ENCODE measurements around the gene LMBRD2. TPM values are rescaled to one million over a fixed set of nuclear protein-coding genes. Genes with fewer than 3 reads are reported as not detected.

Gene LMBRD2
- total RNA-seq, 3 donors from 2014 or later (not counting 1 experiment from before 2014, with no cell fraction given): 6.9 to 9.8 (median 9.6) TPM

DNA sequence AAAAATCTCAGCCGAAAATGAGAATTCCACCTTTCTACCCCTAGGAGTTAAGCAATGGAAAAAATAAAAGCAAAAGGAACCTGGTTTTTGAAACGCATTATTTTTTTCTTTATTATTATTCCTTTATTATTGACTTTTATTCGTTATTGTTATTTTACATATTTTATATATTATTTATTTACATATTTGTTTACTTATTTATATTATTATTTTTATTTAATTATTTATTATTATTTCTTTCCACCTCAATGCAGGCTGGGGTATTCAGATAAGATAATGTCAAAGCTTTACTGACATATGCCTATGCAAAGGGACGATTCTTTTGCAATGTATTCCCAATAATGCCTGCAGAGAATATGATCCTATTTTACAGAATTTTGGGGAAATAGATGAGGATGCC, 101.7 kb downstream of the LMBRD2 start:
- Mint-ChIP-seq H3K9me3 (peaks cover 0 to 2% of the 10 kb centered on the region in 2 donors), H3K27me3 (ENCODE audit: low read depth in 2 of 2) (peaks cover 3 to 12% of the 10 kb centered on the region in 2 donors), H3K36me3 (no peaks in the 10 kb centered on the region), H3K27ac (no peak overlapping the region), H3K4me1 (no peaks in the 10 kb centered on the region), H3K4me3 (no peak overlapping the region)
- Histone ChIP-seq H3K36me3 (ENCODE audit: control insufficient read depth, insufficient read depth, low read length) (no peaks in the 10 kb centered on the region), H3K27me3 (ENCODE audit: control insufficient read depth, insufficient read depth, low read length) (no peaks in the 10 kb centered on the region), H3K27ac (ENCODE audit: low read length) (no peak overlapping the region), H3K9me3 (ENCODE audit: control insufficient read depth, insufficient read depth, low read length) (no peaks in the 10 kb centered on the region), H3K4me1 (ENCODE audit: control insufficient read depth, insufficient read depth, low read length) (no peaks in the 10 kb centered on the region), H3K4me3 (ENCODE audit: low read length) (no peak overlapping the region)
- 92% methylated on average over 1 of the region's 4 CpGs for WGBS (ENCODE audit: insufficient coverage)
- no peak for DNase-seq
- no peak for ATAC-seq
- TF ChIP-seq, protein P1, sequence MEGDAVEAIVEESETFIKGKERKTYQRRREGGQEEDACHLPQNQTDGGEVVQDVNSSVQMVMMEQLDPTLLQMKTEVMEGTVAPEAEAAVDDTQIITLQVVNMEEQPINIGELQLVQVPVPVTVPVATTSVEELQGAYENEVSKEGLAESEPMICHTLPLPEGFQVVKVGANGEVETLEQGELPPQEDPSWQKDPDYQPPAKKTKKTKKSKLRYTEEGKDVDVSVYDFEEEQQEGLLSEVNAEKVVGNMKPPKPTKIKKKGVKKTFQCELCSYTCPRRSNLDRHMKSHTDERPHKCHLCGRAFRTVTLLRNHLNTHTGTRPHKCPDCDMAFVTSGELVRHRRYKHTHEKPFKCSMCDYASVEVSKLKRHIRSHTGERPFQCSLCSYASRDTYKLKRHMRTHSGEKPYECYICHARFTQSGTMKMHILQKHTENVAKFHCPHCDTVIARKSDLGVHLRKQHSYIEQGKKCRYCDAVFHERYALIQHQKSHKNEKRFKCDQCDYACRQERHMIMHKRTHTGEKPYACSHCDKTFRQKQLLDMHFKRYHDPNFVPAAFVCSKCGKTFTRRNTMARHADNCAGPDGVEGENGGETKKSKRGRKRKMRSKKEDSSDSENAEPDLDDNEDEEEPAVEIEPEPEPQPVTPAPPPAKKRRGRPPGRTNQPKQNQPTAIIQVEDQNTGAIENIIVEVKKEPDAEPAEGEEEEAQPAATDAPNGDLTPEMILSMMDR (IDR thresholded peaks at IDR 0.05): no peak
- intact Hi-C loops (cut with micrococcal nuclease): no loop called here

Other genes starting within 250 kb of the LMBRD2 start
- not detected for gene CAPSL, start 213.3 kb downstream of the LMBRD2 start, total RNA-seq
- not detected for gene UGT3A1, start 160.5 kb downstream of the LMBRD2 start, total RNA-seq
- gene UGT3A2, start 85.0 kb downstream of the LMBRD2 start, total RNA-seq: under 1 TPM in 2 of 3 donors, not detected in 1; 0.25 TPM
- gene SKP2, start 224 bp upstream of the LMBRD2 start, total RNA-seq: 10 to 100 TPM; 12.0 to 20.5 (median 15.0) TPM
- gene NADK2, start 90.0 kb upstream of the LMBRD2 start, total RNA-seq: 10 to 100 TPM; 13.1 to 16.2 (median 14.3) TPM
- not detected for gene RANBP3L, start 150.0 kb upstream of the LMBRD2 start, total RNA-seq